AG04450 (cell line): ENCODE results near the gene KIF12. TPM values are rescaled to one million over a fixed set of nuclear protein-coding genes. Genes with fewer than 3 reads are reported as not detected.

ENCODE experiments used
- CTCF ChIA-PET: fragments of 300-600, 350-600 bp; formaldehyde crosslinking; extraction: SDS; loops from one replicate; lab custom pipeline; 2022; ENCODE audit warnings: antibody characterized with exemption, inconsistent platforms; lab: Charles Lee
- POLR2A ChIA-PET: fragments of 350-600 bp; formaldehyde crosslinking; extraction: SDS; loops from one replicate; lab custom pipeline; 2021; ENCODE audit warnings: antibody characterized with exemption, inconsistent platforms; lab: Yijun Ruan, JAX
- DNase-seq: peaks from one replicate; pipeline ENCODE4 v3.0.0-alpha.2; 2011; ENCODE audit warnings: low read depth, low spot score
- H3K27ac ChIP-seq: one replicate; pipeline ENCODE4 v1.5.1; 2012; ENCODE audit warnings: low read depth, low read length, control low read depth
- H3K27me3 ChIP-seq: one replicate; pipeline ENCODE4 v1.6.0; 2012; ENCODE audit warnings: low read length; ENCODE audit not compliant: control insufficient read depth, insufficient read depth
- H3K4me3 ChIP-seq: 2 replicates; pipeline ENCODE4 v1.5.1; 2011; ENCODE audit warnings: mild to moderate bottlenecking, low read depth, low read length, control low read depth
- H3K9me3 ChIP-seq: 2 replicates; pipeline ENCODE4 v1.5.1; 2012; ENCODE audit warnings: low read length; ENCODE audit not compliant: control insufficient read depth, insufficient read depth
- polyA plus RNA-seq: library from polyadenylated mRNA; depleted of rRNA; stranded (reverse); fragments of >200 nt; gene quantifications from 2 replicates; pipeline ENCODE4 v1.2.3, GENCODE V29; 2011
- TF ChIP-seq, protein P1 (sequence below): IDR thresholded peaks from 2 replicates; pipeline ENCODE4 v1.5.1; 2011; ENCODE audit warnings: low read depth, low read length, control low read depth, inconsistent platforms

Gene KIF12
- polyA plus RNA-seq, 1 experiment = not detected

DNA sequence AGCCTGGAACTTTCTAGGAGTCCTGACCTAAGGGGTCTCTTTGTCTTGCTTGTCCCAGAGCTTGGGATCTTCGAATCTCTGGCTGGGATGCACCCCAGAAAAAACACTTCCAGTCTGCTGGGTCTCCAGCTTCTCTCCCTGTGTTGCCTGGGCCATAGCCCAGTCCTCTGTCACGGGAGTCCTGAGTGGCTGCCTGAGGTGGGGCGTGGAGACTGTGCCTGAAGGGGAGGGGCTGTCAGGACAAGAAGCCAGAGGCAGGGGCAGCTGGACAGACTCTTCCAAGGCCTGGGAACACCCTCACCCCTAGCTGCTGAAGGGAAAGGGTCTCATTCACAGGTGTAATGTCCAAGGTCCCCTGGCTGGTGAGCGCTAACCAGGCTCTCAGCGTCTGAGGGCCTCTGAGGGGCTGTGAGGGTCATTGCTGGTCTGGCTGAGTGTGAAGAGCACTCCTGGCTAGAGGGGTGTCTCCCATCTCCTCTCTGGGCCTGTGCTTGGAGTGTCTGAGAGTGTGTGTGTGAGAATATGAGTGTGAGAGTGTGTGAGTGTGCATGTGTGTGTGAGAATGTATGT, 35.8 kb upstream of the KIF12 start:
- CTCF ChIA-PET = interaction anchor here (0.8 to 2.0 kb wide), 3 partner anchors 27 to 156 kb away, joined by 3 to 9 read pairs (median 6); no protein-coding TSS in a partner anchor
- TF ChIP-seq, protein P1, sequence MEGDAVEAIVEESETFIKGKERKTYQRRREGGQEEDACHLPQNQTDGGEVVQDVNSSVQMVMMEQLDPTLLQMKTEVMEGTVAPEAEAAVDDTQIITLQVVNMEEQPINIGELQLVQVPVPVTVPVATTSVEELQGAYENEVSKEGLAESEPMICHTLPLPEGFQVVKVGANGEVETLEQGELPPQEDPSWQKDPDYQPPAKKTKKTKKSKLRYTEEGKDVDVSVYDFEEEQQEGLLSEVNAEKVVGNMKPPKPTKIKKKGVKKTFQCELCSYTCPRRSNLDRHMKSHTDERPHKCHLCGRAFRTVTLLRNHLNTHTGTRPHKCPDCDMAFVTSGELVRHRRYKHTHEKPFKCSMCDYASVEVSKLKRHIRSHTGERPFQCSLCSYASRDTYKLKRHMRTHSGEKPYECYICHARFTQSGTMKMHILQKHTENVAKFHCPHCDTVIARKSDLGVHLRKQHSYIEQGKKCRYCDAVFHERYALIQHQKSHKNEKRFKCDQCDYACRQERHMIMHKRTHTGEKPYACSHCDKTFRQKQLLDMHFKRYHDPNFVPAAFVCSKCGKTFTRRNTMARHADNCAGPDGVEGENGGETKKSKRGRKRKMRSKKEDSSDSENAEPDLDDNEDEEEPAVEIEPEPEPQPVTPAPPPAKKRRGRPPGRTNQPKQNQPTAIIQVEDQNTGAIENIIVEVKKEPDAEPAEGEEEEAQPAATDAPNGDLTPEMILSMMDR = no peak

DNA sequence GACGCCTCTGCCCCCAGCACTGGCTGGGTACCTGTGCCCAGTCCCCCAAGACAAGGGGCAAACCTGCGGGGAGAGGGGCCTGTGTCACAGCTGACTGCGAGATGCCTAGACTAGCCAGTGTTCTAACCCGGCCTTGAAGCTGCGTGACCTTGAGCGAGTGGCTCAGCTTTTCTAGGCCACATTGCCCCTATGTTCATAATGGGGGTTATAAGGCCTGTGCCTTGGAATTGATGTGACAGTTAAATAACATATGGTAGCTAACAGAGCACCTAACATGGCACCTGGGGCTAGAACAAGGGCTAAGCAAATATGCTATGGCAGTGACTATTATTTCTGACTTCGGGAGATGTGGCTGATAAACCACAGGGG, 33.4 kb upstream of the KIF12 start:
- Histone ChIP-seq H3K4me3 (no peak overlapping the region), H3K9me3 (peaks cover 4% of the 10 kb centered on the region; the same call in 1 of the 2 replicates), H3K27me3 (peaks cover 76% of the 10 kb centered on the region), H3K27ac (no peak overlapping the region)
- ChIA-PET POLR2A (no interaction called here), CTCF (interaction anchor here (0.5 to 1.6 kb wide), 2 partner anchors 24 to 255 kb away, joined by 3 read pairs; no protein-coding TSS in a partner anchor)
- no peak for DNase-seq
- TF ChIP-seq, protein P1 = no peak

More for the DNA sequence above, 35.8 kb upstream of the KIF12 start:
- H3K27ac ChIP-seq = no peak overlapping the region
- H3K27me3 ChIP-seq = peaks cover 75% of the 10 kb centered on the region
- H3K4me3 ChIP-seq = no peak overlapping the region
- POLR2A ChIA-PET = no interaction called here
- no peak for DNase-seq
- H3K9me3 ChIP-seq = no peaks in the 10 kb centered on the region; the same call in 1 of the 2 replicates

DNA sequence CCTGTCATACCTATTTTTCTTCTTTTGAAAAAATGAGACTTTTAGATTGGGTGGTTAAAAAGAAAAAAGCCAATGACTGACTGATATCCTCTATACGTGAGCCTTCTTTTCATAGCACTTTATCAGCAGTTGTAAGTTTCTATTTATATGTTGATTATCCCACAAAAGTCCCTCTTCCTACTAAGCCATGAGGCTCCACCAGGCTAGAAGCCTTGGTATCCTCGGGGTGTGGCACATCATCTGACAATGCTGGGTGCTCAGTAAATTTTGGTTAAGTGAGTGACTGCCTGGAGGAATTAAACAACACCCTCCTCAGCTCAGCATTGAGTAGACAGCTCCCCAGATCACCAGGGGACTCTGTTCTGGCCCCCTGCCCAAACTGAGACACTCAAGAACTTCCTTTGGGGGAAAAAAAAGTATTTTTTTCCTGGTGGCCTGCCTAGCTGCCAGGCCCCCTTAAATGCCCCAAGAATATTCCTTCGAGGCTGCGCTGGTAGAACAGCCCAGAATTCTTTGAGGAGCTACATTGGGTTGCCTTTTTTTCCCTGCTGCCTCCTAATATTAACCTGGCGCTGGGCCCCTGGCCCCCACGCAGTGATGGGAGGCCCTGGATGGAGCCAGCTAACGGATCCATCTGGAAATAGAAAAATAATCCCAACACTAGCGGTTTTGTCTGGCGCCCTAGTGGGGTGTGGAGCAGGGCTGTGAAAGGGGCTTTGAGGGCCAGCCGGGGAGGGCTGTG, 32.9 kb upstream of the KIF12 start:
- CTCF ChIA-PET = interaction anchor here (1.6 kb wide), 1 partner anchor 24 kb away, joined by 3 read pairs; no protein-coding TSS in a partner anchor
- Histone ChIP-seq H3K27me3 (peaks cover 76% of the 10 kb centered on the region), H3K9me3 (peaks cover 9% of the 10 kb centered on the region), H3K27ac (no peak overlapping the region), H3K4me3 (no peak overlapping the region)
- POLR2A ChIA-PET = interaction anchor here (0.7 kb wide), 1 partner anchor 521 kb away, joined by 3 read pairs; no protein-coding TSS in a partner anchor
- TF ChIP-seq, protein P1 = no peak
- DNase-seq = no peak

DNA sequence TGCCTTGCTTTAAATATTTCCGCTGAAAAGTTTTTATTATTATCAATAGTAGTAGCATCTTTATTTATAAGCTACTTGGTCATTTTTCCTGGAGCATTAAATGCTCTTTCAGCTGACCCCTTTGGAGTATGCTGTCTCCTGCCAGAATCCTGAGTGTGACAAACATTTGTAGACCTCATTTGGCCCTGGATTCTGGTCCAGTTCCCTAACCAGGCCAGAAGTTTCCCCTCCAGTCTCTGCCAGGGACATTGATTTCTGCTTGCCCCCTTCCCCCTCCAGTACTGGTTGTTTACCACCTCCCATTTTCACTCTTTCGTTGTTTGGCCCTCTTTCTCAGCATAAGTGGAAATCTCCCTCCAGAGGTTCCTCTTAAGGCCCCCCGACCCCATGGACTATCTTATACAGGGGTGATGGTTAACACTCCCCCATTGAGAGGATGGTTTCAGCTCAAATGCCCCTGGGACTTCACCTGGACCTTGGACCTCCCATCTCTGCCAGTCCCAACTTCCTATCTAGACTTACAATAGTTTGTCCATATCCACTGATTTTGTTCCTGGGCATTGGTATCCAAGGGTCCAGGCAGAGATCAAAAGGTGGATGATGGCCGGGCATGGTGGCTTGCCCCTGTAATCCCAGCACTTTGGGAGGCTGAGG, 31.7 kb upstream of the KIF12 start:
- CTCF ChIA-PET = no interaction called here

More for the DNA sequence above, 31.7 kb upstream of the KIF12 start:
- no peak for DNase-seq
- H3K4me3 ChIP-seq = no peak overlapping the region
- POLR2A ChIA-PET = interaction anchor here (0.7 kb wide), 1 partner anchor 522 kb away, joined by 3 read pairs; no protein-coding TSS in a partner anchor
- peaks cover 11% of the 10 kb centered on the region for H3K9me3 ChIP-seq
- no peak overlapping the region for H3K27ac ChIP-seq
- peaks cover 64% of the 10 kb centered on the region for H3K27me3 ChIP-seq
- TF ChIP-seq, protein P1 = no peak
